Hematopoietic multipotent progenitor cell treated with erythropoietin and hydrocortisone succinate and interleukin-3 and kit ligand, for 8 days (in vitro differentiated cells): Measurements from ENCODE around the gene GNG7.
"Not testable (repeated sequence)": the region's sequence is repeated elsewhere in the genome, so short reads cannot be mapped to it uniquely, and the experiment has no call there.

Experiments used
- DNase-seq: peaks from one replicate; pipeline ENCODE4 v3.0.0-alpha.2; 2015

Gene GNG7

GRCh38 chr19:2711172-2711874 is 8.8 kb upstream of the GNG7 start:
- no peak for DNase-seq

GRCh38 chr19:2706251-2706650 is 3.8 kb upstream of the GNG7 start:
- no peak for DNase-seq

- no peak for DNase-seq
Observed at GRCh38 chr19:2703691-2704216, 1.3 kb upstream of the GNG7 start.

- no peak for DNase-seq
Observed at GRCh38 chr19:2703077-2703437, 563 bp upstream of the GNG7 start.

GRCh38 chr19:2701361-2702169 is 929 bp downstream of the GNG7 start:
- DNase-seq, result no peak

GRCh38 chr19:2700660-2701360 is 1.7 kb downstream of the GNG7 start:
- no peak for DNase-seq

GRCh38 chr19:2699413-2700140 is 2.9 kb downstream of the GNG7 start:
- no peak for DNase-seq

GRCh38 chr19:2694196-2694595 is 8.3 kb downstream of the GNG7 start:
- DNase-seq, result no peak

GRCh38 chr19:2693492-2694160 is 8.9 kb downstream of the GNG7 start:
- no peak for DNase-seq

GRCh38 chr19:2691951-2692350 is 10.5 kb downstream of the GNG7 start:
- no peak for DNase-seq

GRCh38 chr19:2690856-2691255 is 11.6 kb downstream of the GNG7 start:
- no peak for DNase-seq

- no peak for DNase-seq
Observed at GRCh38 chr19:2686360-2686759, 16.1 kb downstream of the GNG7 start.

- no peak for DNase-seq
Observed at GRCh38 chr19:2685204-2685704, 17.2 kb downstream of the GNG7 start.

- DNase-seq, result no peak
Observed at GRCh38 chr19:2683430-2684003, 19.0 kb downstream of the GNG7 start.

GRCh38 chr19:2680808-2681207 is 21.7 kb downstream of the GNG7 start:
- no peak for DNase-seq

- no peak for DNase-seq
Observed at GRCh38 chr19:2679439-2679838, 23.1 kb downstream of the GNG7 start.

GRCh38 chr19:2678948-2679347 is 23.5 kb downstream of the GNG7 start:
- DNase-seq, result not testable (repeated sequence)

GRCh38 chr19:2678044-2678671 is 24.3 kb downstream of the GNG7 start:
- DNase-seq, result no peak

GRCh38 chr19:2676823-2677222 is 25.7 kb downstream of the GNG7 start:
- no peak for DNase-seq

- DNase-seq, result no peak
Observed at GRCh38 chr19:2675892-2676291, 26.6 kb downstream of the GNG7 start.

- DNase-seq, result no peak
Observed at GRCh38 chr19:2670217-2670616, 32.3 kb downstream of the GNG7 start.
